ENCODE data around the gene ASCC3. TPM values are rescaled to one million over a fixed set of nuclear protein-coding genes. Genes with fewer than 3 reads are reported as not detected.

ASCC3 gene
- total and polyA plus RNA-seq, 2 experiments from 2014 or later: 92.9 to 129 TPM

DNA sequence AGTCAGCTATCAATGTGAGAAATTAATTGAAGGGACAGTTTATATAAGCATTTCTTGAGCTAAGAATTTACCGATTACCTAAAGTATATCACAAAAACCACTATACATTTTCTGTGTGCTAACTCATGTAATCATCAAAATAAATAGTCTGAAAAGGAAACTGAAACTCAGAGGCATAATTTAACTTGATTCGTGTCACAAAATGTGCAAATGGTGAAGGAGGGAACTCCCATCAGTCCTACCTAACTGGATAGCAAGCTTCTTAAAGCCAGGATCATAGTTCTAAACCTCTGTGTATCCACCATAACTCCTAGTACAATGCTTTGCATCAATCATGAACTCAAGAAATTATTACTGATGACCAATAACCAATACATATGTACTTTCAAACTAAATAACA, 91.0 kb downstream of the ASCC3 start (continued):
- TF ChIP-seq, protein P1, sequence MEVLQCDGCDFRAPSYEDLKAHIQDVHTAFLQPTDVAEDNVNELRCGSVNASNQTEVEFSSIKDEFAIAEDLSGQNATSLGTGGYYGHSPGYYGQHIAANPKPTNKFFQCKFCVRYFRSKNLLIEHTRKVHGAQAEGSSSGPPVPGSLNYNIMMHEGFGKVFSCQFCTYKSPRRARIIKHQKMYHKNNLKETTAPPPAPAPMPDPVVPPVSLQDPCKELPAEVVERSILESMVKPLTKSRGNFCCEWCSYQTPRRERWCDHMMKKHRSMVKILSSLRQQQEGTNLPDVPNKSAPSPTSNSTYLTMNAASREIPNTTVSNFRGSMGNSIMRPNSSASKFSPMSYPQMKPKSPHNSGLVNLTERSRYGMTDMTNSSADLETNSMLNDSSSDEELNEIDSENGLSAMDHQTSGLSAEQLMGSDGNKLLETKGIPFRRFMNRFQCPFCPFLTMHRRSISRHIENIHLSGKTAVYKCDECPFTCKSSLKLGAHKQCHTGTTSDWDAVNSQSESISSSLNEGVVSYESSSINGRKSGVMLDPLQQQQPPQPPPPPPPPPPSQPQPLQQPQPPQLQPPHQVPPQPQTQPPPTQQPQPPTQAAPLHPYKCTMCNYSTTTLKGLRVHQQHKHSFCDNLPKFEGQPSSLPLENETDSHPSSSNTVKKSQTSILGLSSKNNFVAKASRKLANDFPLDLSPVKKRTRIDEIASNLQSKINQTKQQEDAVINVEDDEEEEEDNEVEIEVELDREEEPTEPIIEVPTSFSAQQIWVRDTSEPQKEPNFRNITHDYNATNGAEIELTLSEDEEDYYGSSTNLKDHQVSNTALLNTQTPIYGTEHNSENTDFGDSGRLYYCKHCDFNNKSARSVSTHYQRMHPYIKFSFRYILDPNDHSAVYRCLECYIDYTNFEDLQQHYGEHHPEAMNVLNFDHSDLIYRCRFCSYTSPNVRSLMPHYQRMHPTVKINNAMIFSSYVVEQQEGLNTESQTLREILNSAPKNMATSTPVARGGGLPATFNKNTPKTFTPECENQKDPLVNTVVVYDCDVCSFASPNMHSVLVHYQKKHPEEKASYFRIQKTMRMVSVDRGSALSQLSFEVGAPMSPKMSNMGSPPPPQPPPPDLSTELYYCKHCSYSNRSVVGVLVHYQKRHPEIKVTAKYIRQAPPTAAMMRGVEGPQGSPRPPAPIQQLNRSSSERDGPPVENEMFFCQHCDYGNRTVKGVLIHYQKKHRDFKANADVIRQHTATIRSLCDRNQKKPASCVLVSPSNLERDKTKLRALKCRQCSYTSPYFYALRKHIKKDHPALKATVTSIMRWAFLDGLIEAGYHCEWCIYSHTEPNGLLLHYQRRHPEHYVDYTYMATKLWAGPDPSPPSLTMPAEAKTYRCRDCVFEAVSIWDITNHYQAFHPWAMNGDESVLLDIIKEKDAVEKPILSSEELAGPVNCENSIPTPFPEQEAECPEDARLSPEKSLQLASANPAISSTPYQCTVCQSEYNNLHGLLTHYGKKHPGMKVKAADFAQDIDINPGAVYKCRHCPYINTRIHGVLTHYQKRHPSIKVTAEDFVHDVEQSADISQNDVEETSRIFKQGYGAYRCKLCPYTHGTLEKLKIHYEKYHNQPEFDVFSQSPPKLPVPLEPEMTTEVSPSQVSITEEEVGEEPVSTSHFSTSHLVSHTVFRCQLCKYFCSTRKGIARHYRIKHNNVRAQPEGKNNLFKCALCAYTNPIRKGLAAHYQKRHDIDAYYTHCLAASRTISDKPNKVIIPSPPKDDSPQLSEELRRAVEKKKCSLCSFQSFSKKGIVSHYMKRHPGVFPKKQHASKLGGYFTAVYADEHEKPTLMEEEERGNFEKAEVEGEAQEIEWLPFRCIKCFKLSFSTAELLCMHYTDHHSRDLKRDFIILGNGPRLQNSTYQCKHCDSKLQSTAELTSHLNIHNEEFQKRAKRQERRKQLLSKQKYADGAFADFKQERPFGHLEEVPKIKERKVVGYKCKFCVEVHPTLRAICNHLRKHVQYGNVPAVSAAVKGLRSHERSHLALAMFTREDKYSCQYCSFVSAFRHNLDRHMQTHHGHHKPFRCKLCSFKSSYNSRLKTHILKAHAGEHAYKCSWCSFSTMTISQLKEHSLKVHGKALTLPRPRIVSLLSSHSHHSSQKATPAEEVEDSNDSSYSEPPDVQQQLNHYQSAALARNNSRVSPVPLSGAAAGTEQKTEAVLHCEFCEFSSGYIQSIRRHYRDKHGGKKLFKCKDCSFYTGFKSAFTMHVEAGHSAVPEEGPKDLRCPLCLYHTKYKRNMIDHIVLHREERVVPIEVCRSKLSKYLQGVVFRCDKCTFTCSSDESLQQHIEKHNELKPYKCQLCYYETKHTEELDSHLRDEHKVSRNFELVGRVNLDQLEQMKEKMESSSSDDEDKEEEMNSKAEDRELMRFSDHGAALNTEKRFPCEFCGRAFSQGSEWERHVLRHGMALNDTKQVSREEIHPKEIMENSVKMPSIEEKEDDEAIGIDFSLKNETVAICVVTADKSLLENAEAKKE (CRISPR knock-in tag; IDR thresholded peaks at IDR 0.05): no peak
- TF ChIP-seq CTCF (conservative IDR thresholded peaks at IDR 0.05; ENCODE audit: low read depth in 2 of 2) (no peak), EZH2phosphoT487 (IDR thresholded peaks at IDR 0.05; ENCODE audit: unreplicated experiment) (no peak), EZH2 (IDR thresholded peaks at IDR 0.05; ENCODE audit: low read depth, unreplicated experiment) (no peak), ETS1 (IDR thresholded peaks at IDR 0.05) (no peak), STAT1 (IDR thresholded peaks at IDR 0.05; ENCODE audit: unreplicated experiment) (no peak)

- Histone ChIP-seq H3K27me3 (ENCODE audit: insufficient read depth) (no peaks in the 10 kb centered on the region), H3K4me1 (ENCODE audit: insufficient read depth) (no peaks in the 10 kb centered on the region), H3K4me2 (no peak overlapping the region), H4K20me1 (replicated peaks; ENCODE audit: insufficient read depth) (no peaks in the 10 kb centered on the region), H3K9me2 (ENCODE audit: insufficient read depth) (no peaks in the 10 kb centered on the region), H2AFZ (no peak overlapping the region), H3F3A (replicated peaks; ENCODE audit: low read depth) (no peaks in the 10 kb centered on the region), H3K4me3 (no peak overlapping the region), H3K27ac (ENCODE audit: low read depth) (no peak overlapping the region), H3K36me3 (ENCODE audit: insufficient read depth) (no peaks in the 10 kb centered on the region; the same call in 1 of the 2 replicates), H3K79me2 (replicated peaks; ENCODE audit: insufficient read depth) (no peaks in the 10 kb centered on the region)
- ATAC-seq: no peak
- H3K4me1 Mint-ChIP-seq: no peaks in the 10 kb centered on the region
- H3K27ac Mint-ChIP-seq: no peak overlapping the region
- no peaks in the 10 kb centered on the region for H3K27me3 Mint-ChIP-seq (ENCODE audit: insufficient read depth, low read depth, poor library complexity)
- no peak for DNase-seq (ENCODE audit: low spot score)
- no peaks in the 10 kb centered on the region for H3K9me3 Mint-ChIP-seq
- H3K4me3 Mint-ChIP-seq: no peak overlapping the region
- H3K36me3 Mint-ChIP-seq (ENCODE audit: low read depth): no peaks in the 10 kb centered on the region
- TF ChIP-seq, protein P1 (CRISPR knock-in tag; IDR thresholded peaks at IDR 0.05): no peak
- no peak for TF ChIP-seq CREB1 (CRISPR knock-in tag; IDR thresholded peaks at IDR 0.05; ENCODE audit: low read depth)
Observed at GRCh38 chr6:100785982-100786381, 95.1 kb downstream of the ASCC3 start.

Measured in GM23338 (cell line).